ENCODE results near the gene MEX3A. TPM values are rescaled to one million over a fixed set of nuclear protein-coding genes. Genes with fewer than 3 reads are reported as not detected.

The MEX3A gene
- total RNA-seq, 1 donor from 2014 or later, result 1.2 TPM

DNA sequence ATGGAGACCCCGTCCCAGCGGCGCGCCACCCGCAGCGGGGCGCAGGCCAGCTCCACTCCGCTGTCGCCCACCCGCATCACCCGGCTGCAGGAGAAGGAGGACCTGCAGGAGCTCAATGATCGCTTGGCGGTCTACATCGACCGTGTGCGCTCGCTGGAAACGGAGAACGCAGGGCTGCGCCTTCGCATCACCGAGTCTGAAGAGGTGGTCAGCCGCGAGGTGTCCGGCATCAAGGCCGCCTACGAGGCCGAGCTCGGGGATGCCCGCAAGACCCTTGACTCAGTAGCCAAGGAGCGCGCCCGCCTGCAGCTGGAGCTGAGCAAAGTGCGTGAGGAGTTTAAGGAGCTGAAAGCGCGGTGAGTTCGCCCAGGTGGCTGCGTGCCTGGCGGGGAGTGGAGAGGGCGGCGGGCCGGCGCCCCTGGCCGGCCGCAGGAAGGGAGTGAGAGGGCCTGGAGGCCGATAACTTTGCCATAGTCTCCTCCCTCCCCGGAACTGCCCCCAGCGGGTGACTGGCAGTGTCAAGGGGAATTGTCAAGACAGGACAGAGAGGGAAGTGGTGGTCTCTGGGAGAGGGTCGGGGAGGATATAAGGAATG, 32.8 kb upstream of the MEX3A start:
- intact Hi-C loops (cut with micrococcal nuclease), result loop anchor here (1.0 kb wide), 3 partner anchors 9 to 18 kb away; no protein-coding TSS in a partner anchor
- H3K27ac Mint-ChIP-seq, result peak overlapping the region; percentile 73
- peaks cover 26% of the 10 kb centered on the region for H3K36me3 Mint-ChIP-seq (ENCODE audit: low read depth)
- peak overlapping the region; percentile 95 for H3K4me3 Mint-ChIP-seq (ENCODE audit: low read depth)
- H3K9me3 Mint-ChIP-seq, result no peaks in the 10 kb centered on the region
- peaks cover 37% of the 10 kb centered on the region for H3K4me1 Mint-ChIP-seq (ENCODE audit: low read depth)
- H3K27me3 Mint-ChIP-seq (ENCODE audit: low read depth), result peaks cover 1% of the 10 kb centered on the region
- DNase-seq (ENCODE audit: low spot score), result no peak

DNA sequence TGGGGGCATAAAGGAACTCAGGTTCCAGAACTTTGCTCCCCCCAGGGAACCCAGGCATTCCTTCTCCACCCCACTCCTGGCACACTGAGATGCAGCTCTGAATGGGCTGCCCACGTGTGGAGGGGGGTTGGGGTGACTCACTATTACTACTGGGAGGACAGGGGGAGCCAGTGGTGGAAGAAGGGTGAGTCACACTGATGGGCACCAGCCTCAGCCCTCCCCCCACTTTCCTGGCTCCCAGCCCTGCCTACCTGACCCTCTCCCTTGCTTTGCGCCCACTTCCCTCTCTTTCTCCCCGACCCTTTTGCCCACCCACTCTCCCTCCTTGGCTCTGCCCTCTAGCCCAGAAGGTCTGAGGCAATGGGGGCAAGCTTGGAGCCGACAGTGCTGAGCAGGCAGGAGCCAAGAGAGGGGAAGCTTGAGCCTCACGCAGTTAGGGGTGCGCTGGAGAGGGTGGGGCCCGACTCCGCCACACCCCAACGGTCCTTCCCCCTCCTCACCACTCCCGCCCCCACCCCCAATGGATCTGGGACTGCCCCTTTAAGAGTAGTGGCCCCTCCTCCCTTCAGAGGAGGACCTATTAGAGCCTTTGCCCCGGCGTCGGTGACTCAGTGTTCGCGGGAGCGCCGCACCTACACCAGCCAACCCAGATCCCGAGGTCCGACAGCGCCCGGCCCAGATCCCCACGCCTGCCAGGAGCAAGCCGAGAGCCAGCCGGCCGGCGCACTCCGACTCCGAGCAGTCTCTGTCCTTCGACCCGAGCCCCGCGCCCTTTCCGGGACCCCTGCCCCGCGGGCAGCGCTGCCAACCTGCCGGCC, 32.0 kb upstream of the MEX3A start, which contains the start of gene LMNA:
TSS of gene LMNA (plus strand) at position 611 of the 818 bp plus-strand sequence. CDS start 208 bp downstream, outside the sequence.
- Mint-ChIP-seq H3K9me3 (no peaks in the 10 kb centered on the region), H3K27me3 (ENCODE audit: low read depth) (peaks cover 1% of the 10 kb centered on the region), H3K27ac (peak within 1 kb of the TSS; percentile 80), H3K36me3 (ENCODE audit: low read depth) (peaks cover 23% of the 10 kb centered on the region), H3K4me3 (ENCODE audit: low read depth) (peak within 1 kb of the TSS; percentile 95), H3K4me1 (ENCODE audit: low read depth) (peaks cover 35% of the 10 kb centered on the region)
- peak; percentile 70 for DNase-seq (ENCODE audit: low spot score)
- intact Hi-C loops (cut with micrococcal nuclease), result loop anchor here (1.0 kb wide), 3 partner anchors 8 to 17 kb away; no protein-coding TSS in a partner anchor

DNA sequence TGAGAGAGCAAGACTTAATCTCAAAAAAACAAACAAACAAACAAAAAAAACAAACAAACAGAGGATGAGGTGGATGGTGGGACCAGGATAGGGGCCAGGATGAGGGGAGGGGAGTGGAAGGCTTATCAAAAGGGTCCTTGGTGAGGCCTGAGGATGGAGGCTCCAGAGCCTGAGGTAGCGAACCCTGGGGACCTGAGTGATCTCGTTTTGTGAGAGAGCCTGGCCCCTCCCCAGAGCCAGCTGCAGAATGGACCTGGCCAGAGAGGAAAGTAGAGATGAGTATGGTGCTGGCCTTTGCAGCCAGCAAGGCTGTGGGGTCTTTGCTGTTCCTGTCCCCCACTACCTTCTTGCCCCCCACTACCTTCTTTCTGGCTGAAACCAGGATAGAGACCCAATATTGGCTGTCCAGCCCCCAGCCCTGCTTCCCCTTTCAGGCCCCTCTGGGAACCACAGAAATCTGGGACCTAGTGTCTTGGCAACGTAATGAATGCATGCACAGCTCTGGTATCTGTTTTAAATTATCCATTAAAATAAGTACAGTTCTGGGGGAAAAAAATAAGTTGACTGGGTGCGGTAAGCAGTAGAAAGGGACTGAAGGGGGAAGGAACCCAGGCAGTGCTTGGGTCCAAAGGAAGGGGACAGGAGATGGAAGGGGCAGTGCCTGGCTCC, 31.2 kb upstream of the MEX3A start:
- no peaks in the 10 kb centered on the region for H3K9me3 Mint-ChIP-seq
- DNase-seq (ENCODE audit: low spot score), result no peak
- H3K4me1 Mint-ChIP-seq (ENCODE audit: low read depth), result peaks cover 34% of the 10 kb centered on the region
- H3K27me3 Mint-ChIP-seq (ENCODE audit: low read depth), result peaks cover 1% of the 10 kb centered on the region
- intact Hi-C loops (cut with micrococcal nuclease), result no loop called here
- peak overlapping the region; percentile 95 for H3K4me3 Mint-ChIP-seq (ENCODE audit: low read depth)
- H3K36me3 Mint-ChIP-seq (ENCODE audit: low read depth), result peaks cover 18% of the 10 kb centered on the region
- H3K27ac Mint-ChIP-seq, result peak overlapping the region; percentile 80

DNA sequence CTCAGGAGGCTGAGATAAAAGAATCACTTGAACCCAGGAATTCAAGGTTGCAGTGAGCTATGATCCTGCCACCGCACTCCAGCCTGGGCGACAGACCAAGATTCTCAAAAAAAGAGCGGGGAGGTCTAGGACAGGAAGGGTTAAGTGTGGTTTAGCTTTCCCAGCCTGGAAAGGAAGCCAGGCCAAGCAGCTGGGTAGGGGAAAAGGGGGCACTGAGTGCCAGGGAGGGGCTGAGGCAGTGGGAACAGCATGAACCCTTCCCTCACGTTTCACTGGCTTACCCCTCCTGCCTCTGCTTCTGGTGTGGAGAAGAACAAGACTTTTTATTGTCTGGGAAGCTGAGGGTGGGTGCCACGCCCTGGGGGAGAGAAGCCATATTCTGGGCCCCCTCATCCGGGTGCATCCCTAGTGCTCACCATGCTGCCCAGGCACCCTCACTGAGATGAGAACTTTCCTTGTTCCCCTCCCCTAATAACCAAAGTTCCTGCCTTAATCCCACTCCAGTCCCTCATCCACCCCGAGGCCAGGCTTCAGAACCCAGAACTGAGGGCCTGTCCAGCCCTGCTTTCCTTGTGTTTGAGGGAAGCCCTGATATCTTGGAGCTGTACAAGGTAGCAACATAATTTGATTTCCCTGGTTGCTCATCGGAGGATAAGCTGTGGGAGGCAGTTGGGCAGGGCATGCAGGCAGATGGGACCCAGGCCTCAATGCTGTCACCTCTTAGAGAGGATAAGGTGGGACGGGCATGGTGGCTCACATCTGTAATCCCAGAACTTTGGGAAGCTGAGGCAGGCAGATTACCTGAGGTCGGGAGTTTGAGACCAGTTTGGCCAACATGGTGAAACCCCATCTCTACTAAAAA, 30.2 kb upstream of the MEX3A start:
- H3K4me3 Mint-ChIP-seq (ENCODE audit: low read depth), result no peak overlapping the region
- peaks cover 15% of the 10 kb centered on the region for H3K36me3 Mint-ChIP-seq (ENCODE audit: low read depth)
- intact Hi-C loops (cut with micrococcal nuclease), result no loop called here
- H3K4me1 Mint-ChIP-seq (ENCODE audit: low read depth), result peaks cover 36% of the 10 kb centered on the region
- peaks cover 1% of the 10 kb centered on the region for H3K27me3 Mint-ChIP-seq (ENCODE audit: low read depth)
- no peaks in the 10 kb centered on the region for H3K9me3 Mint-ChIP-seq
- H3K27ac Mint-ChIP-seq, result peak overlapping the region; percentile 40
- DNase-seq (ENCODE audit: low spot score), result no peak

DNA sequence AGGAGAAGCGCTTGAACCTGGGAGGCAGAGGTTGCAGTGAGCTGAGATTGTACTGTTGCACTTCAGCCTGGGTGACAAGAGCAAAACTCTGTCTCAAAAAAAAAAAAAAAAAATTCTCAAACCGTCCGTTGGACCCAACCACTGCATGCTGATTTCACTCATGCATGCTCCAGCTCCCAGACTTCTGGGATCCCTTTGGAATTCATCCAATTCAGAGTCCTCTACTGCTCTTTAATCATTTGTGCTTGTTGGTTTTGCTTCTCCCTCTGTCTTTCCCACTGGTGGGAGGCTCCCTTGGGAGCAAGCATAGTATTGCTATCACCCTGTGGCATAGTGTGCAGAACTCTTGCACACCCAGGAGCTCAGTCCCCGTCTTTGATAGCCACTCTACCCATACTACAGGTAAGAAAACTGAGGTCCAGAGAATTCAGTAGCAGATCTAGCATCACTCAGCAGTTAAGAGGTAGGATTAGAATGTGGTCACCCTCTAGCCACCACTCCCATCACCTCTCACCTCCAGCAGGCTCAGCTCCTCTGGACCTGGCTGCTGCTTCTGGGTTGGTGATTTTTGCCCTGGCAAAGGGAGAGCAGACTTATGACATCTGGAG, 29.2 kb upstream of the MEX3A start:
- Mint-ChIP-seq H3K4me3 (ENCODE audit: low read depth) (no peak overlapping the region), H3K9me3 (no peaks in the 10 kb centered on the region), H3K4me1 (ENCODE audit: low read depth) (peaks cover 42% of the 10 kb centered on the region), H3K27me3 (ENCODE audit: low read depth) (peaks cover 1% of the 10 kb centered on the region), H3K27ac (no peak overlapping the region), H3K36me3 (ENCODE audit: low read depth) (peaks cover 12% of the 10 kb centered on the region)
- intact Hi-C loops (cut with micrococcal nuclease), result no loop called here
- no peak for DNase-seq (ENCODE audit: low spot score)

DNA sequence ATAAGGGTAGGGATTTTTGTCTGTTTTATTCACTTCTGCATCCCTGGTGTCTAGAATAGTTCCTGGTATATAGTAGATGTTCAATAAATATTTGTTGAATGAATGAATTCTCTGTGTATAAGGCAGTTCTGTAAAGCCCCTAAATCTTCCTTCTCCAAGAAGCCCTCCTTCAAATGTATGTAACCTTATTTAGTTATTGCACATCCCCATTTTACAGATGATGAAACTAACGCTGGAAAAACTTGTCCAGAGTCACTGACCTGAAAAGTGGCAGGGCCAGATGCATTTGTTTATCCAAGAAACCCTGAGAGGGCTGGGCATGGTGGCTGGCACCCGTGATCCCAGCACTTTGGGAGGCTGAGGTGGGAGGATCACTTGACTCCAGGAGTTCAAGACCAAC, 28.0 kb upstream of the MEX3A start:
- Mint-ChIP-seq H3K4me3 (ENCODE audit: low read depth) (no peak overlapping the region), H3K9me3 (no peaks in the 10 kb centered on the region), H3K36me3 (ENCODE audit: low read depth) (peaks cover 4% of the 10 kb centered on the region), H3K4me1 (ENCODE audit: low read depth) (peaks cover 41% of the 10 kb centered on the region), H3K27me3 (ENCODE audit: low read depth) (peaks cover 1% of the 10 kb centered on the region), H3K27ac (peak overlapping the region; percentile 58)
- intact Hi-C loops (cut with micrococcal nuclease), result no loop called here
- DNase-seq (ENCODE audit: low spot score), result no peak

DNA sequence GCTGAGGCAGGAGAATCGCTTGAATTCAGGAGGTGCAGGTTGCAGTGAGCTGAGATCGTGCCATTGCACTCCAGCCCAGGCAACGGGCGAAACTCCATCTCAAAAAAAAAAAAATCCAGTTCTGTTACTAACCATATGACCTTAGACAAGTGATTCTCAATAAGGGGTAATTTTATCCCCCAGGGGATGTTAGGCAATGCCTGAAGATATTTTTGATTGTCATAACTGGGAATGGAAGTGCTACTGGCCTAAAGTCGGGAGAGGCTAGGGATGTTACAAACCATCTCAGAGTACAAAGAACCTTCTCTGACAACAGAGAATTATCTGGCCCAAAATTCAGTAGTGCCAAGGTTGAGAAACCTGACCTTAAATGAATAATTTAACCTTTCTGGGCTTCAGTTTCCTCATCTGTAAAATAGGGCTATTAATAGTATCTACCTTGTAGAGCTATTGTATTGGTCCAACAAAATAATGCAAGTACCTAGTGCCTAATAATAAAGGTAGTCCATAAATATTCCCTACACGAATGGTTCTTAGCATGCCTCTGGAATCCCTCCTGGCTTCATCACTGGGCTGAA, 26.5 kb upstream of the MEX3A start:
- H3K4me3 Mint-ChIP-seq (ENCODE audit: low read depth), result no peak overlapping the region
- H3K36me3 Mint-ChIP-seq (ENCODE audit: low read depth), result no peaks in the 10 kb centered on the region
- H3K27ac Mint-ChIP-seq, result no peak overlapping the region
- no peaks in the 10 kb centered on the region for H3K9me3 Mint-ChIP-seq
- peaks cover 49% of the 10 kb centered on the region for H3K4me1 Mint-ChIP-seq (ENCODE audit: low read depth)
- H3K27me3 Mint-ChIP-seq (ENCODE audit: low read depth), result peaks cover 1% of the 10 kb centered on the region
- intact Hi-C loops (cut with micrococcal nuclease), result no loop called here
- DNase-seq (ENCODE audit: low spot score), result no peak

DNA sequence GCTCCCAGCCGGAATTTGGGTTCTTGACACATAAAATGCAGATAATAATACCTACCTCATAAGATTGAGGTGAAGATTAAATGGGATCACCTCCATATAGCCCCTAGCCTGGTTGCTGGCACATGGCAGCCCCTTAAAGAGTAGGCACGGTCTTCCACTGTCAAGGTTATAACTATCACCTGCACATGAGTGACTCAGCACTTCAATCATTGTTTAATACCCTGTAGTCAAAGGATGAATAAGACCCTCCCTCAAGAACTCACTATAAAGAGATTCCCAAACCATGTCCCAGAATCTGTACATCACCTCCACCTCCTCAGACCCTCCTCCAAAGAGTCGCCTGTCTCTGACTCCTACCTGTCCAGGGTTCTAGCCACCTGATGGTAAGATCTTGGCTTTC, 25.8 kb upstream of the MEX3A start:
- Mint-ChIP-seq H3K27me3 (ENCODE audit: low read depth) (peaks cover 1% of the 10 kb centered on the region), H3K4me3 (ENCODE audit: low read depth) (no peak overlapping the region), H3K9me3 (no peaks in the 10 kb centered on the region), H3K4me1 (ENCODE audit: low read depth) (peaks cover 50% of the 10 kb centered on the region), H3K36me3 (ENCODE audit: low read depth) (no peaks in the 10 kb centered on the region), H3K27ac (peak overlapping the region; percentile 49)
- intact Hi-C loops (cut with micrococcal nuclease), result no loop called here
- no peak for DNase-seq (ENCODE audit: low spot score)

DNA sequence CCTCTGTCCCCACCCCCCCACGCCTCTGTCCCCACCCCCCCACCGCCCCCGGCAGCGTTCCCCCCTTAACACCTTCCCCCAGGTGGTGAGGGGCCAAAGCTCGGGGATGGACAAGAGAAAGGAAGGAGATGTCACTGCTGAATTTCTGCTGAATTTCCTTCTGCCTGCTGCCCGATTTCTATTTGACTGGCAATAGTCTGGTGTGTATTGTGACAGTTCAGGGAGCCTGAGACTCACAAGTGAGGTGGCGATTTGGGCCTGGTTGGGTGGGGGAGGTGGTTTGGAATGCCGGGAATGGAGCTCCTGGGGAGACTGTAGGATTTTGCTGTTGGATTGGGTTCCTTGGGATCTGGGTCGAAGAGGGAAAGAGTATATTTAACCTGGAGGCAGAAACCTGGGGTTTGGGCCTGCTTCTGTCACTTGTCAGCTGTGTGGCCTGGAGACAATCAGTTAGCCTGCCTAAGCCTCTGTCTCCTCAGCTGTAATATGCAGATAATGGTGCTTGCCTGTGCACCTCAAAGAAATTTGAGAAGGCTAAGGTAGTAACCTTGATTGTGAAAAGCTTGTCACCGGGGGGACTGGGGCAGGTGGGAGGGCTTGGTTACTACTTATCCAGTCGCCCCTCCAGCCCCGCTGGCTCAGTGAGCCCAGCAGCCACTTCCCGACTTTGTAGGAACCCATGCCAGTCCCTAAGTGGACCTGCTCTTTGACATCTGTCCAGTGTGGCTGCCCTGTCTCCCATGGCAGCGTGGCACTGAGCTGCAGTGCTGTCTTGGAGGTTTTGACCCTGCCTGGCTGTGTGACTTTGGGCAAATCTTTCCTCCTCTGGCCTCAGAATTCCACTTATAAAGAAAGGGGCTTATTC, 24.6 kb upstream of the MEX3A start:
- DNase-seq (ENCODE audit: low spot score), result no peak
- intact Hi-C loops (cut with micrococcal nuclease), result loop anchor here (1.0 kb wide), 4 partner anchors 7 to 54 kb away; partner anchors contain the start of gene LMNA
- H3K27me3 Mint-ChIP-seq (ENCODE audit: low read depth), result no peaks in the 10 kb centered on the region
- peak overlapping the region; percentile 87 for H3K4me3 Mint-ChIP-seq (ENCODE audit: low read depth)
- H3K4me1 Mint-ChIP-seq (ENCODE audit: low read depth), result peaks cover 54% of the 10 kb centered on the region
- H3K27ac Mint-ChIP-seq, result peak overlapping the region; percentile 100
- no peaks in the 10 kb centered on the region for H3K9me3 Mint-ChIP-seq
- no peaks in the 10 kb centered on the region for H3K36me3 Mint-ChIP-seq (ENCODE audit: low read depth)

DNA sequence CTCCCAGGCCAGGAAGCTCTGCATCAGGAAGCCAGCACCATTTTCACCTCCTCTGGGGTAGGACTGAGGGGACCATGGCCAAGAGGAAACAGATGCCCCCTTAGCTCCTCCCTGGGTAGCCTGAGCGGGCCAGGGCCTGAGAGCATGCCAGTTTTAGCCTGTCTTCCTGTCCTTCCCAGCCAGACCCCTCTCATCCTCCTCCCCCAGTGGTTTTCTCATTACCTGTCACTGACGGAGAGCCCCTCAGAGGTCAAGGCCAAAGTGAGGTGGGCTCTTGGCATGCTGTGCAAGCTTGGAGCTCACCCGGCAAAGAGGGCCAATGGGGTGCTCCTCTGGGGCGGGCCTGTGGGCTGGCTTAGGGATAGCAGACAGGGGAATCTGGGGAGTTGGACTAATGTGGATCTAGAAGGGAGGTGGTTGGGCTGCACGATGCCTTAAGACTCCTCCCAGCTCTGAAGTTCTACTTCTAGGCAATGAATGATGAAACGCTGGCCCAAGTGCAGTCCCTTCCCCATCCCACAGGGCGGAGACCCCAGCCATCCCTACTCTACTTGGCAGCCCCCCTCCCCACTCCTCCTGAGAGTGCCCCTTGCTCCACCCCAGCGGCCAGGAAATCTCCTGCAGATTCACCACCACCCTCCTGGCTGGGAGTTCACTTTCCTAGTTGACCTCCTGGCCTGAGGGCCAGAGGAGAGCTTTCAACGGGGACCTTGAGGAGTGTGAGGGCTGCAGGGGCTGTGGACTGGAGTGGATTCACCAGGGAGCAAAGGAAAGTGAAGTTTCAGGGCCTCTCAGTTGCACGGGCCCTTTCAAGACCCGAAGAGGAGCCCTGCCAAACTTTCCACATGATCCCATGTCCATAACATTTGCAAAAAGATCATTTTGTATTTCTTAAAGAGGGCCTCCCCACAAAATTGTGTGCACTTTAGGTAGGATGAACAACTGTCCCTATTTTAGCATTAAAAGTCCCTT, 22.9 kb upstream of the MEX3A start:
- intact Hi-C loops (cut with micrococcal nuclease), result no loop called here
- Mint-ChIP-seq H3K9me3 (no peaks in the 10 kb centered on the region), H3K4me1 (ENCODE audit: low read depth) (peaks cover 64% of the 10 kb centered on the region)

More for the DNA sequence above, 22.9 kb upstream of the MEX3A start:
- H3K27ac Mint-ChIP-seq, result peak overlapping the region; percentile 100
- peak overlapping the region; percentile 87 for H3K4me3 Mint-ChIP-seq (ENCODE audit: low read depth)
- H3K27me3 Mint-ChIP-seq (ENCODE audit: low read depth), result no peaks in the 10 kb centered on the region
- H3K36me3 Mint-ChIP-seq (ENCODE audit: low read depth), result no peaks in the 10 kb centered on the region
- DNase-seq (ENCODE audit: low spot score), result no peak

Data from activated T-helper 2 cell treated with anti-CD3 and anti-CD28 coated beads, Interferon-gamma antibody, Interleukin-2, Interleukin-4, amounts not matched to agents 10 μg/mL and 5 μg/mL and 100 μg/mL, durations not matched to agents 14 hours and 24 hours and 36 hours (primary cell).